GM21526 (cell line): ENCODE results near the gene SDCCAG8.
"Not testable (repeated sequence)": the region's sequence is repeated elsewhere in the genome, so short reads cannot be mapped to it uniquely, and the experiment has no call there.

Experiments
- ATAC-seq: cut with Tn5 transposase; IDR thresholded peaks from one replicate; pipeline ENCODE4 v1.9.1; 2021; ENCODE audit warnings: moderate library complexity; ENCODE audit not compliant: unreplicated experiment, low FRiP score

The SDCCAG8 gene

DNA sequence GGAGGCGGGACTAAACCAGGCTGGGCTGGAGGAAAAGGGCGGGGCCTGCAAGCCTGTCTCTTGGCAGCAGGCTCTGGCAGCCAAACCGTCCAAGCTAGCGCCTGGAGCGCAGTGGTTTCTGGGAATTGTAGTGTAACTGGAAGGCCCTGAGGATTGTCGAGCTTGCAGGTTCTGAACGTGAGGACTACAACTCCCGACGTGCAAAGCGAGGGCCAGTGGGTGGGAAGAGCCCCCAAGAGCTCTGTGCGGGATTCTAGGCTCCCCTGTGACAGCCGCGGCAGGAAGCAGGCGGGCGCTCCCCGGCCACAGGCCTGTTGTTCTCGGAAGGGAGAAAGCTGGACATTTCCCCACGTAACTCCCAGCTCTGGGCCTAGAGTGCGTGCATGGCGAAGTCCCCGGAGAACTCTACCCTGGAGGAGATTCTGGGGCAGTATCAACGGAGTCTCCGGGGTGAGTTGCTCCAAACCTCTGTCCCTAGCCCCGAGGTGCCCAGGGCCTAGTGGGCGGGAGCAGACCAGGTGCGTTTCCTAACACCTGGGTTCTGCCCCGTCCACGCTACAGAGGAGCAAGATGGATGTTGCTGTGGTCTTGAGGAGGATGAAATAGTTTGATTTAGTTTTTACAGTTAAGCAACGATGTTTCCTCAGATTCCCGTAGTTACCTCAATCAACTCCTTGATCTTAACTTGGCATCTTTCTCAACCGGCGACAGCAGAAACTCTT lies at the start of gene SDCCAG8:
TSS of gene SDCCAG8 (plus strand) at position 251 of the 722 bp plus-strand sequence. CDS start at position 384, 133 bp downstream.
- peak; percentile 71 for ATAC-seq

DNA sequence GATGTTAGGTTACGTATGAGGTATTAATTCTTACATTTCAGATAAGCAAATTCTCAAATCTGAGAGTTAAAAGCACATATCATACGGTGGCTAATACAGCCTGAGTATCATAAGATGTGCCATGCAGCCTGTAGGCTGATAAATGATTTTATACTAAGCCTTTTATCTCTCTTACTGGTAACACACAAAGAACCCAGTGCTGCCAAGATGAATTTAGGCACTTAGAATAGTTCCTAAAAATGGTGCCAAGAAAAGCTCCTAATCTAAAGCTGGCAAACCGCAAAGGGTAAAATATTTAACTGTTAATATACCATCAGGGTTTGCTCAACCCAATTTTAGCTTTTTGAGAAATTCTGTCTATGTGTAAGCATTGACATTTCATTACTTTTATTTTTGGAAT lies 43.9 kb upstream of the SDCCAG8 start:
- ATAC-seq: not testable (repeated sequence)

DNA sequence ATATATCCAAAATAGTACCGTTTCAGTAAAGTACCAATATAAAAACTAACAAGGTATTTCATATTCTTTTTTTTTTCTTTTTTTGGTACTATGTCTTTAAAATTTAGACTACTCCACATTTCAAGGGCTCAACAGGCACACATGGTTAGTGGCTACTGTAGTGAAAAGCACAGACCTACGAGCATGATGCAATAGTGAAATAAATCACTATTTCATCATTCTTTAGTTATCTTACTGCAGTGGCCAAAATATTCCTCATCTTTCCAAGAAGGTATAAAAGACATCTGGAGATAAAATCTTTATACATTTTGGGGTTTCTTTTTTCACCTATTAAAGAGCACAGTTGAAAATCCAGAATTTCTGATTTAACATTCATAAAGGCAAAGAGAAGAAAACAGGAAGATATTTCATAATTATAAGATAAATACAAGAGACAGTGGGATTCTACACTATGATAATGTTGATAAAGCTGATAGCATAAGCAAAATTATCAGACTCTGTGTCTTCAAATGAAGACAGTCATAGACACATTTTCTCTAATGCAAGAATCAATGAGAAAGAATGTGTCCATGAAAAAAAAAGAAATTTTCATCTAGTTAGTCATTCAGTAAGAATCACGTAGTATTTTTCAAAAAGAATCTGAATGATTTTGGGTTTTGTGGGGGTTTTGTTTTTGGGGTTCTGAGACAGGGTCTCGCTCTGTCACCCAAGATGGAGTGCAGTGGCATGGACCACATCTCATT lies 42.6 kb upstream of the SDCCAG8 start:
- ATAC-seq: no peak

DNA sequence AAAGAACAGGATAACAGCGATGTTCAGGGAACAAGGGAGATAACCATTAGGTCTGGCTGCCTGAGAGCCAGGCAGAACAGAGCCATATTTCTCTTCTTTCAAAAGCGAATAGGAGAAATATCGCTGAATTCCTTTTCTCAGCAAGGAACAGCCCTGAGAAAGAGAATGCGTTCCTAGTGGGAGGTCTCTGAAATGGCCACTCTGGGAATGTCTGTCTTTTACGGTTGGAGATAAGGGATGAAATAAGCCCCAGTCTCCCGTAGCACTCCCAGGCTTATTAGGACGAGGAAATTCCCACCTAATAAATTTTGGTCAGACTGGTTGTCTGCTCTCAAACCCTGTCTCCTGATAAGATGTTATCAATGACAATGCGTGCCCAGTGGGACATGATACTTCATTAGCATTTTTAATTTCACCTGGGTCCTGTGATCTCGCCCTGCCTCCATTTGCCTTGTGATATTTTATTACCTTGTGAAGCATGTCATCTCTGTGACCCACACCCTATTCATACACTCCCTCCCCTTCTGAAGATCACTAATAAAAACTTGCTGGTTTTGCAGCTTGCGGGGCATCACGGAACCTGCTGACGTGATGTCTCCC lies 40.5 kb upstream of the SDCCAG8 start:
- ATAC-seq: not testable (repeated sequence)

DNA sequence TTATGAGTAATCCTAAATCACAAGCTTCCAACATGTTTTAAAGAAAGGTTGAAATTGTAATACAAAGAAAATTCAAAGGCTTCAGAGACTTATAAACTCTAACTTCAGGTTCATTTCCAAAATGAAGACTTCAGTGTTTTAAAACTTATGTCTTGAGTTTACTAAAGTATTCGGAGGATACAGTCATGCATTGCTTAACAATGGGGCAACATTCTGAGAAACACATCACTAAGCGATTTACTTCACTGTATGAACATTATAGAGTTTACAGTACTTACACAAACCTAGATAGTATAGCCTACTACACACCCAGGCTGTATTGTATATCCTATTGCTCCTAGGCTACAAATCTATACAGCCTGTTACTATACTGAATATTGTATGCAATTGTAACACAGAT lies 39.1 kb upstream of the SDCCAG8 start:
- no peak for ATAC-seq

DNA sequence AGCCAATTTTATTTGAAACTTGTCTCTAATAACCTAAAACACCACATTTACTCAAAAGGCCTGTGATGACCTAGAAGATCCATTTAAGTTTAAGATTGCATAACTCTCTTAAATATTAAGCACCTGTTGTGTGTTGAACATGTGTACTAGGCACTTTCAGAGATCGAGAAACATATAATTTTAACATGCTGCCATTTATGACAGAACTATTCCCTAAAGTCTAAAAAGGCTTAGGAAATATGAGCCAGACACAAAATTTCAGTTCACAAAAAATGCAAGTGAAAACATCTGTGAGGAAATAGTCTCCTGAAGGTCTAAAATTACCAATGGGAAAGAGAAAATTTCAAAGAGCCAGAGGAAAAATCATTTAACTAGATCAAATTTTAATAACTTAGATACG lies 38.5 kb upstream of the SDCCAG8 start:
- no peak for ATAC-seq

DNA sequence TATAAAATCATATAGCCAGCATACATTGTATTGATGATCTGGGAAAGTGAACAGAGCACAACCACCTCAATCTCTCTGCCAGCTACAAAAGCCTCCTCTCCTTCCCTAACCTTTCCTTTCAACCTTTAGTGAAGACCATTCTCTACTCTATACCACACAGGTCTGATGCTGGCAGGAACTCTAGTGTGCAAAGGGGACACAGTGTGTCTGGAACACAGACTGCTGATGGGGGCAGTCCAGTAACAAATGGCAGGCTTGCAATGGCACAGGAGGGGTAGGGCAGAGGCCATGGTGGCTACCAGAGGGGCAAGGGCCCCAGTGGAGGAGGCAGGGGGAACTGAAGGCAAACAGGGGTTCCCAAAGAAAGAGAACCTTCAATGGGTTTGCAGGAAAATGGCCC lies 37.8 kb upstream of the SDCCAG8 start:
- no peak for ATAC-seq

DNA sequence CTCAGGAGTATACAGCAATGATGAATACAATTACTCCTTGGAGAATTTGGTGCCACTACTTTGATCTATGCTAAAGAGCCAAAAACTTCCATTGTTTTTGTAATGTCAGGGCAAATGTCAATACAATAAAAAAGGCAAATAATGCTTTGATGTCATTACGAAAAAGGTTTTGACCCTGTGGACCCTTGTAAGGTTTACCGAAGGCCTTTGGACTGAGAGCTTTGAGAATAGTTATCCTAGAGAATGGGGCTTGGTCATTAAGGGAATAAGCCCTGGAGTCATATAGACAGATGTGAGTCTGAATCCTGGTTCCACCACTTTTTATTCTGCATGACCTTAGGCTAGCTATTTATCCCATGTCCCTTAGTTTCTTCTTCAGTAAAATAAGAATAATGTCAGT lies 28.2 kb upstream of the SDCCAG8 start:
- no peak for ATAC-seq

DNA sequence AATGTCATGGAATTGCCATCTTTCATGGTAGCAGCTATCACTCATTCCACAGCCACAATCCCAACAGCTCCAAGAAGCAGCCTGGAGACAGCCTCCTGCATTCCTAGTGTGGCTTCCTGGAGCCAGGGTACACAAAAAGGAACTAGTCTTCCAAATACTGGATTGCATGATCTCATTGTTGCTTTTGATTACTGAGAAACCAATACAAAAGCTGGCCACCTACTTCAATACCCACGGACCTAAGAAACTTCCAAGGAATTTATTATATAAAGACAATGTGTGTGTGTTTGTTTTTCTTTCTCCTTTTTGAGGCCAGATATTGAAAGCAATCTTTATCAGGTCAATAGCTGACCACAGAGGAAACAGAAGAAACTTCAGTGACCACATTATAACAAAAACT lies 26.3 kb upstream of the SDCCAG8 start:
- ATAC-seq: no peak

DNA sequence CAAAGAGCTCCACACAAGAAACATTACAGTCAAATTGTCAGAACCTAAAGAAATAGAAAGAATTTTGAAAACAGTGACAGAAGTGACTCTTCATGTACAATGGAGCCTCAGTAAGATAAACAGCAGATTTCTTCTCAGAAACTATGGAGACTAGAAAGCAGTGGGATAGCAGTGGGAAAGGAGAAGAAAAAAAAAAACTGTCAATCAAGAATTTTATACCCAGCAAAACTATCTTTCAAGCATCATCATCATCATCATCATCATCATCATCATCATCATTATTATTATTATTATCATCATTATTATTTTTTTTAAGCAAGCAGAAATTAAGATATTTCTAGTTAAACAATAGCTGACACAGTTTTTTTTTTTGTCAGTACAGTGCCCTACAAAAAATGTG lies 24.9 kb upstream of the SDCCAG8 start:
- no peak for ATAC-seq

DNA sequence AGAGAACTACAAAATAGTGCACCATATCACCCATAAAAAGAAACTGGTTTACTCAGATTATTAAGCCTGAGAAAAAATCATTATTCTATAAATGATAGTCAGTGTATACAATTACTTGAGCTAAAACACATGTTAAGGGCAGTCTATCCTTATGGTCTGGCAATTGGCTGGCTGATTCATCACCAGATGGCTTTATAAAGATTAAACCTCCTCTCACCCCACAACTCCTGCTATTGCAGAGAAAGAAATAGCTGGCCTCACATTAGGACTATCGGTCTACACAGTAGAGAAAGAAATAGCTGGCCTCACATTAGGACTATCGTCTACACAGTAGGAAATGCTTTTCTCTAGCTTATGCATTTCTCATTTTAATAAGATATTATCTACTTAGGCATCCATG lies 21.9 kb upstream of the SDCCAG8 start:
- no peak for ATAC-seq

DNA sequence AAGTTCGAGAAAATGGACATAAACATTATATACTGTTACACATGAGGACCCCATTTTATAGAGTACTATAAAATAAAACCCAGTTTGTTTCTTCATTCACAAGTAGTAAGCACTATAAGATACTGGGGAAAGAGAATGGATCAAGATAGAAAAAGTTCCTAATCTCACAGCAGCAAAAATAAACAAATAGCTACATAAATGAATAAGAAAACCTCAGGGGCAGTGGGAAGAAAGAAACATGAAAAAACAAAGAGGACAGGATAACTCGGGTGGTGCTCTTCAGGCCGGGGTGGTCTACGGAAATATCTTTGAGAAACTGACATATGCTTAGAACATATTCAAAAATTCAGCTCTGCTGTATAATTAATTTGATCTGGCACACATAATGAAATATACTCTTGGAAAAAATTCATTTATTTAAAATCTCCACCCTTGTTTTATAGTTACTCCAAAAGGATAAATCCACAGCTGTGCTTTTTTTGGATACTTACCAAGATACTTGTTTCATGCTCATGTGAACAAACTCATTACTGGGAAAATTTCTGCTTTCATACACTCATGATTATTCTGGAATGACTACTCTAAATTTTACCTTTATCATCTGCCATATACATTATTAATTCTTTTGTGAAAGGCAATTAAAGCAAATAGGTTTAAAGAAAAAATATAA lies 20.7 kb upstream of the SDCCAG8 start:
- ATAC-seq: no peak

DNA sequence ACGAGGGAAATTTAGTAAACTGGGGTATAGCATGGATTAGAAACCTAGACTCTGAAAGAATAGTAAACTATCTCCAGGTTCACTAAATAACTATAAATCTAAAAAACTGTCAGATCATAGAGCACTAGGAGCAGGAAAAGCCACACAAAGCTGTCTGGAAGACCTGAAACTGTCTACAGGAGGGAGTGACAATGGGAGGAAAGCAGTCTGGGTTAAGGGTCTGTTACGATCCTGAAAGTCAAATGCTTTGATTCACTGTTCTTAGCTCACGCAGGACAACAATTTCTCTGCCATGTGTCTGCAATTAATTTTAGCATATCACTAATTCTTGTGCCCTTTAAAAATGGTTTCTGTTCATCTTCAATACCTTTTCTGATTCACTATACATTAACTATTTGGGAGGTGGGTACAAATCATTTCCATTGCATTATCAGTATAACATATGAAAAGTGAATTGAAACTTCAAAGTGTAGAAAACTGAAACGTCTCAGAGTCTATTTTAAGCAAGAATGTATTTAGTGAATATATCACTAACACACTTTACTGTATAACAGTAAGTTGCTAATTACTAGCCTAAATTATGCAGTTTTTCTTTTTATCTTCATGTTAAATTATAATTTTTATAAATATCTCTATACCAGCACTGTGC lies 19.1 kb upstream of the SDCCAG8 start:
- ATAC-seq: peak; percentile 59

DNA sequence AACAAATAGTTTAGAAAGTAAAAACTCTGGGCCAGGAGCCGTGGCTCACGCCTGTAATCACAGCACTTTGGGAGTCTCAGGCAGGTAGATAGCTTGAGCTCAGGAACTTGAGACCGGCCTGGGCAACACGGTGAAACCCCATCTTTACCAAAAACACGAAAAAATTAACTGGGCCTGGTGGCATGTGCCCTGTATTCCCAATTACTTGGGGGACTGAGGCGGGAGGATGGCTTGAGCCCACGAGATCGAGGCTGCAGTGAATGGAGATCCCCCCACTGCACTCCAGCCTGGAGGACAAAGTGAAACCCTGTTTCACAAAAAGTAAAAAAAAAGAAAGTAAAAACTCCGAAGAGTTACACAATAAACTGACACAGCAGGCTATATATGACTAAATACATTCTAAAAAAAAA lies 11.4 kb upstream of the SDCCAG8 start:
- ATAC-seq: no peak

DNA sequence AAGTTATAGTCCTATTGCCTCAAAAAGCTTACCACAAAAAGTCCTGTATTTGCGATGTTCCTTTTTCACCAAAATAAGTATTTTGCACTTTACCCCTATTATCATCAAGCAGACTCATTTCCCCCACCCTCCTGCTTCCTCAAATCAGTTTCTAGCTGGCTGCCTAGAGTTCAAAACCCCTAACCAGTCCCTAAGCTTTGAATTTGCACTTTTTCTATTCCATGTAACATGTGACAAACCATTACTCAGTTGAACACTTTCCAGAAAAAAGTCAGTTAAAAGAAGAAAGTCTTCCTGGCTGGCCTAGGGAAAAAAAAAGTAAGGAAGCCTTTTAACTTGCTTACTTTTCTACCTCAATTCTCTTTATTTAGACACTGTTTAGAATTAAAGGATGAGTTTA lies 8.9 kb upstream of the SDCCAG8 start:
- ATAC-seq: no peak

DNA sequence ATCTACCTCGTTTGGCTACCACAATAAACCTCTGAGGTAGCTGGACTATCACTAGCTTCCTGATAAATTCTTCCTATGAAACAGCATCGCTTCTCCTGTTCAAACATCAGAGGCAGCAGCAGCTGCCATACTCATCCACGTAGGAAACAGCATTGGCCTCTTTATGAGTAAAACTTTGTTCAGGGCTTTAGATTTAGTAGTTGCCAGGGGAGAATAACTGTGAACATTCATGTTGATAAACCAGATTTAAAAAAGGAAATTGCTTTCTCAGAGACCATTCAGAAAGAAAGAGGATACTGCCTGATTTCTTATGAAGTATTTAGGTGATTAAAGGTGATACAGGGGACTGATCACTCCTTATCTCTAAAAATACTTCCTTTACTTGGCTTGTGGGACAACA lies 7.9 kb upstream of the SDCCAG8 start:
- ATAC-seq: no peak

DNA sequence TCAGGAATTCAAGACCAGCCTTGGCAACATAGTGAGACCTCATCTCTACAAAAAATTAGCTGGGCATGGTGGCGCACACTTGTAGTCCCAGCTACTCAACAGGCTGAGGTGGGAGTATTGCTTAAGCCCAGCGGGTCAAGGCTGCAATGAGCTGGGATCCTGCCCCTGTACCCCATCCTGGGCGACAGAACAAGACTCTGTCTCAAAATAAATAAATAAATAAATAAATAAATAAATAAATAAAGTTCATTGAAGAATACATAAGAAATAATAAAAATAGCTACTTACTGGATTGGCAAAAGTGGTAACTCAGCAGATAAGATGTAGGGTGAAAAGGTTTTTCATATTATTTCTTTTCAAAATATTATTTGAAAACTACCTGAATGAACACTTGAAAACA lies 6.6 kb upstream of the SDCCAG8 start:
- ATAC-seq: no peak

DNA sequence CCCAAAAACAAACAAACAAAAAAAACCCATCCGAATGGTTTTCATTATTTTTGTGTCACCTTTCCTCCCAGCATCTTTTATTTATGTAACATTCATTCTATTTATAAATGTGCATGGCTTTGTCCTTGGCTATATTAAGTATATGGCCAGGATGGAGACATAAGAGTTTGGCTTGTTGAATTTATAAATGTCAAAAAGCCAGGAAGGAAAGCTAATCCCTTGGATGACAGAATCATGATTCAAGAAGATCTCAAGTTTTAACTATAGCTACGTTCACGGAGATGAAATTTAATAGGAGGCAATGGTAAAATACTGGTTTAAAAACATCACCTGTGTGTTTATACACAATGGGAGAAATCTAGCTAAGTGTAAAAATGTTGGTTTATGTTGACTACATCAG lies 5.7 kb upstream of the SDCCAG8 start:
- ATAC-seq: no peak

DNA sequence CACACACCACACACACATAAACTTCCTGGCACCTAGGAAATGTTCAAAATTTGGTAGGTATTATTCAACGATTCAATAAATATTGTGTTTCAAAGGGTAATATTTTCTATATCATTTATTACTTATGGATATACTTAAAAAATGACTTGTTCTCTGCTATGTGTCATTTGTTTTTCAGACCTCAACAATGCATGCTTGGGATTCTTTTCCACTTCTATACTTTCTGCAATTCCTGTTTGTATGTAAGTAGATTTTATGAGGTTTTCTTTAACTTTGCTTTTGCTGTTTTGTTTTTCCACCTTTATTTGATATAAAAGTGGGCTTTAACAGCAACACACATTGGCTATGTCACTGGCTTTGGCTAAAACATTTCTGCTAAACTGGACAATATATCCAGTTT lies 4.3 kb upstream of the SDCCAG8 start:
- no peak for ATAC-seq

DNA sequence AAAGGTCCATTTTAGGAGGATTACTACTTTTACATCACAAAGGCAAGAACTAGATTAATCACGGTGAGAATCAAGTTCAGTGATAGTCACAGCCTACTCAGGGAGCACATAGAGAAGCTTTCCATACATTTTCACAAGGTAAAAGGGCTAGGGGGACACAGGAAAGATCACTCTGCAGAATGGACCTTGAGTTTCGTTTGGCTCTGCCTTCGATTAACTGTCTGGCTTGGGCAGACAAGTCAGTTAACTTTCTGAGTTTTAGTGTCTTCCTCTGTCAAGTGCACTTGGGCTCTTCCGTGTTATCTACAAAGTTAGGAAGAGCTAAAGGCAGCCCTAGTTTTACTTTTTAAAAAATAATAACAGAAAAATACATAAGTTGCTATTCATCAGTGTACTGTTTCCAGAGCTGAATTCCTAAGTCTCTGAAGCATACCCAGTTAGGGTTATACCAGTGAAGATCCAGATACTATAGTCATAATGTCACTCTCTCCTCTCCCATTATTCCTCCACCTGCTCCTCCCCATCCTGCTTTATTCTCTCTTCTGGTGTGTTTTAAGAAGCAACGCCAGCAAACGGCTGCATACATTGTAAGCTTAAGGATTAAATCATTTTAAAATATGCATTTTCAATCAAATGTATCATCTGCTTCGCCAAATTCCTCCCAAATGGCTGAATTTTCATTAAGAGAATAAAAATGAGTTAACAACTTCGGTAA lies 2.5 kb upstream of the SDCCAG8 start:
- ATAC-seq: no peak
